Measurements from ENCODE around the gene ADGRL4.
"Not testable (repeated sequence)": the region's sequence is repeated elsewhere in the genome, so short reads cannot be mapped to it uniquely, and the experiment has no call there.

The ADGRL4 gene

GRCh38 chr1:78918157-78918556 lies 88.4 kb downstream of the ADGRL4 start:
- DNase-seq (ENCODE audit: low read depth in 1 of 2, low spot score in 1 of 2): no peak

DNA sequence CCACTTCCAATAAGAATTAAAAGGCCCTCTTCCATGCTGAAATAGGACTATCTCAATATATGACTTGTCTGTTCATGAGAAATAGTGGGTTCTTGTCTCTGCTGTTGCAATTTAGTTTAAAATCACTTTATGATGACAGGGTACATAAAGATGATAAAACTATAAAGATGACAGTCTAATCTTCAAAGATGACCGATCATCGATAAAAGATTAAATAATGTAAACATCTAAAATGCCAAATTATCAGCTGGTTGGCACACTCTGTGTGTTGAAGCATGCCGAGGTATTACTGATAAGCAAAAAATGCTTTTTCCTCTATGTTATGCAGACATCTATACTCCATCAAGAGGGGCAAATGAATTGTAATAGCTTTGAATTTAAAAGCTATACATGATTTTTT lies 89.5 kb downstream of the ADGRL4 start:
- DNase-seq (ENCODE audit: low read depth in 1 of 2, low spot score in 1 of 2): no peak

- no peak for DNase-seq (ENCODE audit: low read depth in 1 of 2, low spot score in 1 of 2)
Observed at GRCh38 chr1:78913950-78914349, 92.6 kb downstream of the ADGRL4 start.

DNA sequence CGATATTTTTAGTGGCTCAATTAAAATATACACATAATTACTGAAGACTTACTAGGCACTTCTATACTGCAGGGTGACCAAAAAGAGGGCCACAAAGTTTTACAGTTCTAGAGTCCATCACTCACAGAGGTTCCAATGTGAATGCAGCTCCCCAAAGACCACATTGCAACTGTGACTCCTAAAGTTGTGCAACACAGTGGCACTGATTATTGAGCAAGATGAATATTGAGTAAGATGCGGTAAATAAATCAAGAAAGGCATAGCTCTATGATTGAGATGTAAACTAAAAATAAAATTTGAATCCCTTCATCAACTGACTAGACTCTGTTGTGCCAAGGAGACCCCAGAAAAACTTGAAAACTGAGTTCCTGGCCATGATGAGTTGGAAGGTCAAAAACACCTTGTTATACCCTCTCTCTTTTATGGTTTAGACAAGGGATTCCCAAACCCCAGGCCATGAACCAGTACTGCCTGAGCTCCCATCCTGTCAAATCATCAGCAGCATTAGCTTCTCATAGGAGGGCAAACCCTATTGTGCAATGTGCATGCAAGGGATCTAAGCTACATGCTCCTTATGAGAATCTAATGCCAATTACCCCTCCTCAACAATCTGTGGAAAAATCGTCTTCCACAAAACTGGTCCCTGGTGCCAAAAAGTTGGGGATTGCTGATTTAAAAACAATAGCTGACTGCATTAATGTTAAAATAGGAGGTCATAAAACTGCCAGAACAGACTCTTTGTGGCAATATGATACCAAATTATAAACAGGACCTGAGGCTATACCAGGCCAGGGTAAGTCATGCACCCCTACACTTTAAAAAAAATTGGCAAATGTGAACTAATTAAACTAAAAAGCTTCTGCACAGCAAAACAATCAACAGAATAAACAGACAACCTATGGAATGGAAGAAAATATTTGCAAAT lies 94.3 kb downstream of the ADGRL4 start:
- no peak for DNase-seq (ENCODE audit: low read depth in 1 of 2, low spot score in 1 of 2)

GRCh38 chr1:78902641-78903040 lies 103.9 kb downstream of the ADGRL4 start:
- no peak for DNase-seq (ENCODE audit: low read depth in 1 of 2, low spot score in 1 of 2)

DNA sequence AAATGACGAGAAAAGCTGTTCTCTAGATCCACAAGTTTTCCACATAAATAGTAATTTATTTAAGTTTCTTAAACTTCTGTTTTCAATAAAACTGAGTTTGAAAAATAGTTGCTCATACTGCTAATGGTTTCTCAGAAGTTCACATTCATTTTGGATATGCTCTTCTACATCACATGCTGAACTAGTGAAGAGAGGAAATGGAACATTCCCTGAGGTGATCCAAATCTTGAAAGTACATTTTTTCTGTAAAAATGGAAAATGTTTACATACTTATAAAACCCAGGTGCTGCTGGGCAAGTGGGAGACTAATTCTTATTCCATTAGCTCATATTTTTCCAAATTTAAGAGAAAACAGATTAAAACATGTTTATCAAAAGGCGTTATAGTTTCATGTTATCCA lies 111.7 kb downstream of the ADGRL4 start:
- no peak for DNase-seq (ENCODE audit: low read depth in 1 of 2, low spot score in 1 of 2)

DNA sequence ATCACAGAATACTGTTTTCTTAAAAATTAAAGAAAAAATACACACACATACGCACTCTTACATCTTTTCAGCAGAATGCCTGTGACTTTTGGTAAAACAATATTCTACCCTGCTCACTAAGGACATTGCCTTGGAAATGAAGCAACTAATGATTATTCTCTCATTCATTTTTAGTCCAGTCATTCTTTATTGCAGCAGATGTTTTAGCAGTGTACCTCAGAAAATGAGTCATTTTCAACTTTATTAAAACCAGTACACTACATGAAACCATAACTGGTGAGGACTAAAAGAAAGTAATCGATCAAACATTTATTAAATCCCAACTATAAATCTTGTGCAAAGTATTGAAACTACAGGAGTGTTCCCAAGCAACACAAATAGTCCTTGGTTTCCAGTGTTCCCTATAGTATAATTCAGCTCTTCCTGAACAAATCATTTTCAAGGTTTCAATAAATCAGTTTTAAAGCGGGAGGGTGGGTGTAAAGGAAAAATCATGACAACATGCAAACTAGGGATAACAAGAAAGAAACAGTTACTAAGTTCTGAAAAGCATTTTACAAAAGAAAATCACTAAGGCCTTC lies 114.2 kb downstream of the ADGRL4 start:
- DNase-seq (ENCODE audit: low read depth in 1 of 2, low spot score in 1 of 2): no peak

GRCh38 chr1:78887458-78887857 lies 119.1 kb downstream of the ADGRL4 start:
- no peak for DNase-seq (ENCODE audit: low read depth in 1 of 2, low spot score in 1 of 2)

DNA sequence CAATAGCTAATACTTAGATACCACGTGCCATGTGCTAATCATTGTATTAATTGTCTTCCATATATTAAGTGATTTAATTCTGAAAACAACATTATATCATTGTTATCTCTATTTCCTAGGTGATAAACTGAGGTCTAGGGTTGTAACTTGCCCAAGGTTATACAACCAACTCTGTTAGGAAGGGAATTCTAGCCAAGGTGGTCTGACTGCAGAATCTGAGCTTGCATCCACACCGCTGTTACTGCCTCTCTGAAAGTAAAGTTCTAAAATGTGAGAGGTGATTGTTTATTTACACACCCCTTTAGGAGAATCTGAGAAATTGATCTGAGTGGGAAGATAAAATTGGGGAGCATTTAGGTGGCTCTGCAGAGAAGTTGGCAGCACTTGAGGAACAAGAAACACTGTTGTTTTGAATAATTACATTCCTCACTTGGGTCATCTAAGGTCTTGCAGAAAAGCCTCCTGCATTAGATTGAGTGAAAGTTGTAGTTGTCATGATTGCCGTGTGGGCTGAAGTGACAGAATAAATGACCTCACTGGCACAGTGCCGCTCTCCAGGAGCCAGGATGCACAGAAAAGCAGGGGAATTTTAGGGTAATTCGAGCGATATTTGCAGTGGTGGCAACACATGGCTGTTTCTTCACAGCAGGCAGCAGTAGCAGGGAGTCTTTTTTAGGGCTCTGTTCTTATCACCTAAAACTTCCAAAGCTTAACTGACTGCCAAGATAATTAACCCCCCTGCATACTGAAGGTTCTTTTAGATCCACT lies 121.7 kb downstream of the ADGRL4 start:
- no peak for DNase-seq (ENCODE audit: low read depth in 1 of 2, low spot score in 1 of 2)

- DNase-seq (ENCODE audit: low read depth in 1 of 2, low spot score in 1 of 2): no peak
Observed at GRCh38 chr1:78880223-78880622, 126.3 kb downstream of the ADGRL4 start.

DNA sequence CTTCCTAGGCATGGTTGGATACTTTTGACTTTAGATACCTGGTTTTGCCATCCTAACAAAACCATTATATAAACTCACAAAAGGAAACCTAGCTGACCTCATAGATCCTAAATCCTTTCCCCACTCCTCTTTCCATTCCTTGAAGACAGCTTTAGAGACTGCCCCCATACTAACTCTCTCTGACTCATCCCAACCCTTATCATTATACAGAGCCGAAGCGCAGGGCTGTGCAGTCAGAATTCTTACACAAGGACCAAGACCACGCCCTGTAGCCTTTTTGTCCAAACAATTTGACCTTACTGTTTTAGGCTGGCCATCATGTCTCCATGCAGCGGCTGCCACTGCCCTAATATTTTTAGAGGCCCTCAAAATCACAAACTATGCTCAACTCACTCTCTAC lies 130.5 kb downstream of the ADGRL4 start:
- not testable (repeated sequence) for DNase-seq (ENCODE audit: low read depth in 1 of 2, low spot score in 1 of 2)

- DNase-seq (ENCODE audit: low read depth in 1 of 2, low spot score in 1 of 2): not testable (repeated sequence)
Observed at GRCh38 chr1:78872801-78873200, 133.7 kb downstream of the ADGRL4 start.

DNA sequence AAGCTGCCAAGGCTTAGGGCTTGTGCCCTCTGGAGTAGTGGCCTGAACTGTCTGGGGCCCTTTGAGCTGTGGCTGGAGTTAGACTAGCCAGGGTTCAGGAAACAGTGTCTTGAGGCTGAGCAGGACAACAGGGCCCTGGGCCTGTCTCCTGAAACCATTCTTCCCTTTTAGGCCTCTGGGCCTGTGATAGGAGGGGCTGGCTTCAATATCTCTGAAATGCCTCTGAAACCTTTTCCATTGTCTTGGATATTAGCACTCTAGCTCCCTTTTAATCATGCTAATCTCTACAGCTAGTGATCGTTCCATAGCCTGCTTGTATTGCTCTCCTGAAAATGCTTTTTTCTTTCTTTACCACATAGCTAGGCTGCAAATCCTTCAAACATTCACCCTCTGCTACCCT lies 135.3 kb downstream of the ADGRL4 start:
- no peak for DNase-seq (ENCODE audit: low read depth in 1 of 2, low spot score in 1 of 2)

DNA sequence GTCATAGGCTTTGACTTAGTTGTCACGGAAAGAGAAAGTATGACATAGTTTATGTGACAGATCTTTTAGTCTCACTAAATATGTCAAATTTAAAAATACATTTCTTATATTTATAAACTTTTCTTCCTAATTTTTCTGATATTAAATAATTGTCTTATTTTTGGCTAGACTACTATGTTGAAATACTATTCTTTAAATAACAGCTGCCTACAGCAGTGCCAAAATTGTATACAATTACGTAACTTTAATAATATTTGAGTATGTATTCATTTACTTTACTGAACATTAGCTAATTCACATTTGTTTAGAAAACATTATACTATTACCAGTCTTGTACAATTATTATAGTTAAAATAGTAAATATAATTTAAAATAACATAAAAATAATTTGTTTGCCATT lies 137.4 kb downstream of the ADGRL4 start:
- DNase-seq (ENCODE audit: low read depth in 1 of 2, low spot score in 1 of 2): no peak

GRCh38 chr1:78864175-78864574 lies 142.4 kb downstream of the ADGRL4 start:
- no peak for DNase-seq (ENCODE audit: low read depth in 1 of 2, low spot score in 1 of 2)

- no peak for DNase-seq (ENCODE audit: low read depth in 1 of 2, low spot score in 1 of 2)
Observed at GRCh38 chr1:78856096-78856495, 150.4 kb downstream of the ADGRL4 start.

DNA sequence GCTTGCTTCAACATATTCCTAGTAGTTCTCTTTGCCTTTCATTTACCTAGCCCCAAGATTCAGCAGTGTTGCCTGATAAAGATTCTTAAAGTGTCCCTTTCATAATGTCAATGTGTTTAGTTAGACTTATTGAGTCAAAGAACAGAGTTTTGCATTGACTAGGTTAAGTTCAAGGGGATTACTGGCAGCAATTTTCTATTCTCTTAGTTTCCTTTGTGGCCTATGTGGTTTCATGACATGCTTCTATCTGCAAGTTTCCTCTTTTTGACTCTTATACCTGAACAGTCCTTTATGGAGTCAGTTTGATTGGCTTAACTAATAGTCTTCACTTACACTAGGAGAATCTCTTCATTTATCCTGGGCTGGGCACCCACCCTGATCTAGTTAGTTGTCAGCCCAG lies 151.3 kb downstream of the ADGRL4 start:
- no peak for DNase-seq (ENCODE audit: low read depth in 1 of 2, low spot score in 1 of 2)

DNA sequence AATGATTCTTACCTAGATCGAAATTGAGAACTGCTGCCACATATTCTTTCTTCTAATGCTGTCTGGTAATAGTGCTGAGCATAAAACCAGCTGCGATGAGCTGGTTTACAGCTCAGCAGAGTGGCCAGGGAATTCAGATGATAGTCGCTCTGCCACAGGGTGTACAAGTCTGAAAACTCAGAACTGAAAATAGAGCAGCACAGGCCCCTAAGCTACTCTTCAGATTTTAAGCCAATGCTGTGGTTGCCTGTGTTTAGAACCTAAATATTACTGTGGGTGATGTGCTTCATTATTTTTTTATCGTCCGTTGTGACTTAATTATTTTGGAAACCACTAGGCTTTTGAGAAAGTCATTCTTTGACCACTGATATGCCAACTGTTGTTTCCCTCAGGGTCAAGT lies 152.0 kb downstream of the ADGRL4 start:
- no peak for DNase-seq (ENCODE audit: low read depth in 1 of 2, low spot score in 1 of 2)

GRCh38 chr1:78843546-78843945 lies 163.0 kb downstream of the ADGRL4 start:
- DNase-seq (ENCODE audit: low read depth in 1 of 2, low spot score in 1 of 2): no peak

DNA sequence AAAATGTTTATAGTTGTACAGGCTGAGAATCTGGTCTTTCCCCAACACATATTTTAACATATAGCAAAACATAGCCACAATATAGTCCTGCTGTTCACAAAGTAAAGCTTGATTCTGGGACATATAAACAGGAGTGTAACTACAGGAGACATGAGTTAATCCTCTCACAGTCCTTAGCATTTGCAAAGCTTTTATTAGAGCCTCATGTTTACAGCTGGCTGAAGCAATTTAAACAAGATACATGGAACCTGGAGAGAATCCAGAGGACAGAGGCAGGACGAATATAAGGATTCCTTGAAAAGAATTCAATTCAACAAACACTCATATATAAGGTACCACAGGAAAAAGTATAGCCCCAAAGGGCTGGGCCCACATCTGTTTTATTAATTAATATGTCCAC lies 163.4 kb downstream of the ADGRL4 start:
- DNase-seq (ENCODE audit: low read depth in 1 of 2, low spot score in 1 of 2): no peak

DNA sequence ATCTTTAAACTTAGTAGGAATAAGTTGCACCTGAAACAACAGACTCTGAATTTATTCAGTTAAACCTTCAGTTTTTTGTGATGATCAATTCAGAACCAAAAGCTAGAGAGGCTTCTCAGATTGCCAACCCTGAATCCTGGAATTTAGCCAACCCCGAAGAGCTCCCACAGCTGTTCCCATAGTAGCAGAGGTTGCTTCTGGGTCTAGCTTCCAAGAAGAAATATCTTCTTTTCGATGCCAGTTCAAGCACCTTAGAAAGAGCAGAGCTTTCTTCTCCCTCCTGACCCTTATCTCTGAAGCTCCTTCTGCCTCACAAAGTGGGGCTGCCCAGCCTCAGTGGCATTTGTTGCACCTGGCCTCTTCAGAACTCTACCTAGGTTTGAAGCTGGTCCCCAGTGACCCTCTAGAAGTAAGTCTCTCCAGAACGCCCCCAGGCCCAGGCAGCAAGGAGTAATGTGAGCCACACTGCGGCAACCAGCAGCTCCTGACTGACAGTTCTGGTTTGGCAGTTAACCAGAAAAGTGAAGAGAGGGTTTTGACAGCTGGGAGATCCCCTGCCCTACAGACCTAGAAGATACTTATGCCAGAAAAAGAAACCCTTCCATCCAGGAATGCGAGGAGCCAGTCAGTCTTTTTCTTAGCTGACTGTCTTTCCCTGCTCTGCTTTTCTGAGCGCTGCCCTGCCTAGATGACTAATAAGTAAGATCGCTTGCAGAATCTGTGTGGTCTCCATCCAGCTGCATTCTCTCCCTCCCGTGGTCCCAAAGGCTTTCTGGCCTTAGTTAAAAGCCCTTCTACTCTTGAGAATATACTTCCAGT lies 165.9 kb downstream of the ADGRL4 start:
- DNase-seq (ENCODE audit: low read depth in 1 of 2, low spot score in 1 of 2): no peak
